ENCODE results near the gene TBX1.
"Not testable (repeated sequence)": the region's sequence is repeated elsewhere in the genome, so short reads cannot be mapped to it uniquely, and the experiment has no call there.

The TBX1 gene

DNA sequence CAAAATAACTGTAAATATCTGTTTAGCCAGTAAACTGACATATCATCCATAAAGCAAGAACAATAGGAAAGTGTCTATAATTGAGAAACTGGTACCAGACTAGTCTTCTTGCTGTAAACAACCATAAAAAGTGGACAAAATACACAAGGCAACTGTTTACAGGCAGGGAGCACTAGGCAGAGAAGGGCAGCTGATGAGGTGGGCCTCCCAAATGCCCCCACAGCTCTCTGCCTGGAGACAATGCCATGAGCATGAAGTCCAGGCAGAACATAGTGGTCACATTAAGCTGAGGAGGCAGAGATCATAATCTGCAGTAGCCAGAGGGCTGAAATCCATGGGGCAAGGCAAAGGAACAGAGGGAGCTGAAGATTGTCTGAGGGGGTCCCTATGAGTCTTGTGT is 30.7 kb downstream of the TBX1 start:
- TF ChIP-seq, protein P1, sequence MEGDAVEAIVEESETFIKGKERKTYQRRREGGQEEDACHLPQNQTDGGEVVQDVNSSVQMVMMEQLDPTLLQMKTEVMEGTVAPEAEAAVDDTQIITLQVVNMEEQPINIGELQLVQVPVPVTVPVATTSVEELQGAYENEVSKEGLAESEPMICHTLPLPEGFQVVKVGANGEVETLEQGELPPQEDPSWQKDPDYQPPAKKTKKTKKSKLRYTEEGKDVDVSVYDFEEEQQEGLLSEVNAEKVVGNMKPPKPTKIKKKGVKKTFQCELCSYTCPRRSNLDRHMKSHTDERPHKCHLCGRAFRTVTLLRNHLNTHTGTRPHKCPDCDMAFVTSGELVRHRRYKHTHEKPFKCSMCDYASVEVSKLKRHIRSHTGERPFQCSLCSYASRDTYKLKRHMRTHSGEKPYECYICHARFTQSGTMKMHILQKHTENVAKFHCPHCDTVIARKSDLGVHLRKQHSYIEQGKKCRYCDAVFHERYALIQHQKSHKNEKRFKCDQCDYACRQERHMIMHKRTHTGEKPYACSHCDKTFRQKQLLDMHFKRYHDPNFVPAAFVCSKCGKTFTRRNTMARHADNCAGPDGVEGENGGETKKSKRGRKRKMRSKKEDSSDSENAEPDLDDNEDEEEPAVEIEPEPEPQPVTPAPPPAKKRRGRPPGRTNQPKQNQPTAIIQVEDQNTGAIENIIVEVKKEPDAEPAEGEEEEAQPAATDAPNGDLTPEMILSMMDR (IDR thresholded peaks at IDR 0.05; ENCODE audit: control insufficient read depth, insufficient read depth, low read depth, low read length, missing control alignments) = no peak
- DNase-seq (ENCODE audit: low read depth) = no peak
- no peak overlapping the region for H3K4me3 ChIP-seq (ENCODE audit: control insufficient read depth, low read depth, low read length)

DNA sequence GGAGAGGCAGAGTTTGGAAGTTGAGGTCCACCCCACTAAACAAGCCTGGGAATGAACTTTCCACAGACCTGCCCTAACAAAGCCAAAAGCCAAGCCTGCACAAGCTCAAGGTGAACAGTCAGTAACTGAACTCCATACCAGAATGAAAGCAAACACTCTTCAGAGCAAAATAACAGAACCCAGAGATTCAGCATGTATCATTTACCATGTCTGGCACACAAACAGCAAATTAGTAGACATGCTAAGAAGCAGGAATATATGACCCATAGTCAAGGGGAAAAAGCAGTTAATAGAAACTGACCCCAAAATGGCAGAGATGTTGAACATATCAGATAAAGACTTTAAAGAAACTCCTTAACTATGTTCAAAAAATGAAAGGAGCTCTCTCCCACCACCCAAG is 31.3 kb downstream of the TBX1 start:
- H3K4me3 ChIP-seq (ENCODE audit: control insufficient read depth, low read depth, low read length) = no peak overlapping the region
- TF ChIP-seq, protein P1 (IDR thresholded peaks at IDR 0.05; ENCODE audit: control insufficient read depth, insufficient read depth, low read depth, low read length, missing control alignments) = no peak
- no peak for DNase-seq (ENCODE audit: low read depth)

DNA sequence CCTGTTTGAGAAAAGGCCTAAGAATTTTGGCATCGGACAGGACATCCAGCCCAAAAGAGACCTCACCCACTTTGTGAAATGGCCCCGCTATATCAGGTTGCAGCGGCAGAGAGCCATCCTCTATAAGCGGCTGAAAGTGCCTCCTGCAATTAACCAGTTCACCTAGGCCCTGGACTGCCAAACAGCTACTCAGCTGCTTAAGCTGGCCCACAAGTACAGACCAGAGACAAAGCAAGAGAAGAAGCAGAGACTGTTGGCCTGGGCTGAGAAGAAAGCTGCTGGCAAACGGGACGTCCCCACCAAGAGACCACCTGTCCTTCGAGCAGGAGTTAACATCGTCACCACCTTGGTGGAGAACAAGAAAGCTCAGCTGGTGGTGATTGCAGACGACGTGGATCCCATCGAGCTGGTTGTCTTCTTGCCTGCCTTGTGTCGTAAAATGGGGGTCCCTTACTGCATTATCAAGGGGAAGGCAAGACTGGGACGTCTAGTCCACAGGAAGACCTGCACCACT is 31.9 kb downstream of the TBX1 start:
- not testable (repeated sequence) for DNase-seq (ENCODE audit: low read depth); H3K4me3 ChIP-seq (ENCODE audit: control insufficient read depth, low read depth, low read length)

DNA sequence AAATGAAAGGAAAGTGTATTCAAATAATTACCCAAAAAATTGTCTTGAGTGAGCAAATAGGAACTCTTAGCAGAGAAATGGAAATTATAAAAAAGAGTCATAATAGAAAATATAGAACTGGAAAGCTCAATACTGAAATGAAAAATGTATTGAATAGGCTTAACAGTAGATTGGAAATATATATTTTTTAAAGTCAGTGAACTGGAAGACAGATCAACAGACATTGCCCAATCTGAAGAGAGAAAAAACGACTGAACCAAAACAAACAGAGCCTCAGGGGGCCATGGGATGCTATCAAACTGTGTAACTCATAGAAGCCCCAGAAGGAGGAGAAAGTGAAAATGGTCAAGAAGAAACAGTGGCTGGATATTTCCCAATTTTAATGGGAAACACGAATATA is 32.6 kb downstream of the TBX1 start:
- DNase-seq (ENCODE audit: low read depth) = no peak
- H3K4me3 ChIP-seq (ENCODE audit: control insufficient read depth, low read depth, low read length) = no peak overlapping the region
- TF ChIP-seq, protein P1 (IDR thresholded peaks at IDR 0.05; ENCODE audit: control insufficient read depth, insufficient read depth, low read depth, low read length, missing control alignments) = no peak

DNA sequence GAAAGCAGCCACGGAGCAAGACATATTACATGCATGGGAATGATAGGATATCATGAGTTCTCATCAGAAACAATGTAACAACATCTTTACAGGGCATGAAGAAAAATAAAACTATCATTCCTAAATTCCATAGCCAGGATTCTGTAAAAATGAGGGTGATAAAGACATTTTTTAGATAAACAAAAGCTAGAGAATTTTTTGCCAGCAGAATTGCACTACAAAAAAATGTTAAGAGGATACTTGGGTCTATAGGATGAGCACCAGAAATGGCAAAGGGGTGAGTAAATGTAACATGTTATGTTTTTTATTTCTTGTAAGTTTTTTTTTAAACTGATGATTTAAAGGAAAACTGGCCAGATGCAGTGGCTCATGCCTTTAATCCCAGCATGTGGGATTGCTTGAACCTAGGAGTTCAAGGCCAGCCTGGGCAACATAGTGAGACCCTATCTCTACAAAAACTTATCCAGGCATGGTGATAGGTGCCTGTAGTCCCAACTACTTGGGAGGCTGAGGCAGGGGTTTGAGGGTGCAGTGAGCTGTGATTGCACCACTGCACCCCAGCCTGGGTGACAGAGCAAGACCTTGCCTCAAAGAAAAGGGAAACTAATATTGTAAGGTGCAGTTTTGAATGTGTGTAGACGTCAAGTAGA is 33.2 kb downstream of the TBX1 start:
- no peak for DNase-seq (ENCODE audit: low read depth)
- TF ChIP-seq, protein P1 (IDR thresholded peaks at IDR 0.05; ENCODE audit: control insufficient read depth, insufficient read depth, low read depth, low read length, missing control alignments) = no peak
- H3K4me3 ChIP-seq (ENCODE audit: control insufficient read depth, low read depth, low read length) = no peak overlapping the region

DNA sequence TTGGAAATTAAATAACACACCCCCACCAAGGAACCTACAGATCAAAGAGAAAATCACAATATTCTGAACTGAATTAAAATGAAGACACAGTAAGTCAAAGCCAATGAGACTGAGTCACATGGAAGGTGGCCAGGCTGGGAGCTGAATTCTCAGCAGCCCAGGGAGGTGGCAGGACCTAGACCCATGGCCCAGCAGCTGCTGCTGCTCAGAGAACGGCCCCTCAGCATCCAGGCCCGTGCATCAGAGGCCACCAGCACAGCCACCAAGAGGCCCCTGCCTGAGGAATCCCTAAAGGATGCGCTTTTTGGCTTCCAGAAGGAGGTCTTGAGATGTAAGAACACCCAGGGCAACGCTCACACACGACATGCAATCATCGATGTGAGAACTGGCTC is 35.0 kb downstream of the TBX1 start:
- DNase-seq (ENCODE audit: low read depth) = no peak
- no peak overlapping the region for H3K4me3 ChIP-seq (ENCODE audit: control insufficient read depth, low read depth, low read length)
- TF ChIP-seq, protein P1 (IDR thresholded peaks at IDR 0.05; ENCODE audit: control insufficient read depth, insufficient read depth, low read depth, low read length, missing control alignments) = no peak

DNA sequence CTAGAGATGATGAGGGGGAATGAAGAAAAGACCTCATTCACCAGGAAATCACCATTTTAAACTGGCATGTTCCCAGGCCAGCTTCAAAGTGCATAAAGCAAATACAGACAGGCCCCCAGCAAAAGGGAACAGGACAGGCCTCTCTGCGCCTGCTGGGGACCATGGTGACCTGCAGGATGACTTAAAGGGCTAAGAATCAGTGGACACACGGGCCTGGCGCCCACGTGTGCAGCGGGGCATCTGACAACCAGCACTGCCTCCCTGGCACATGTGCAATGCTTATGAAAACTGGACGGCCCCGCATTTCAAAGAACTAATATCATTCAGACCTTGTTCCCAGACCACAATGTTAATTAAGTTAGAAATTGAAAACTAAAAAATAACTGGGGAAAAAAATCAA is 35.6 kb downstream of the TBX1 start:
- TF ChIP-seq, protein P1 (IDR thresholded peaks at IDR 0.05; ENCODE audit: control insufficient read depth, insufficient read depth, low read depth, low read length, missing control alignments) = no peak
- no peak overlapping the region for H3K4me3 ChIP-seq (ENCODE audit: control insufficient read depth, low read depth, low read length)
- DNase-seq (ENCODE audit: low read depth) = no peak

Measured in AG09309 (cell line).